ENCODE results near the gene SHROOM1. TPM values are rescaled to one million over a fixed set of nuclear protein-coding genes. Genes with fewer than 3 reads are reported as not detected.

SHROOM1 gene
- total RNA-seq, 2 experiments from 2014 or later = 0.21 to 0.64 TPM

DNA sequence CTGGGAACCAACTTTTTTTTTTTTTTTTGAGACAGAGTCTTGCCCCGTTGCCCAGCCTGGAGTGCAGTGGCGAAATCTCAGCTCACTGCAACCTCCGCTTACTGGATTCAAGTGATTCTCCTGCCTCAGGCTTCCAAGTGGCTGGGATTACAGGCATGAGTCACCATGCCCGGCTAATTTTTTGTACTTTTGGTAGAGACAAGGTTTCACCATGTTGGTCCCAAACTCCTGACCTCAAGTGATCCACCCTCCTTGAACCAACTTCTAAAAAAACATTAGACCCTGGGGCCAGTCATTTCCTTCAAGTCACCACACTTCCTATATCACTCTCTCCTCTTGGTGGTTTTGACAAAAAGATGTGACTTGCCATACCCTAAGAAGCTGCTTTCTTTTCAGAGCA is 10.9 kb upstream of the SHROOM1 start:
- H3K4me1 Mint-ChIP-seq (ENCODE audit: low read depth) = no peaks in the 10 kb centered on the region
- no peak overlapping the region for H3K27ac Mint-ChIP-seq

DNA sequence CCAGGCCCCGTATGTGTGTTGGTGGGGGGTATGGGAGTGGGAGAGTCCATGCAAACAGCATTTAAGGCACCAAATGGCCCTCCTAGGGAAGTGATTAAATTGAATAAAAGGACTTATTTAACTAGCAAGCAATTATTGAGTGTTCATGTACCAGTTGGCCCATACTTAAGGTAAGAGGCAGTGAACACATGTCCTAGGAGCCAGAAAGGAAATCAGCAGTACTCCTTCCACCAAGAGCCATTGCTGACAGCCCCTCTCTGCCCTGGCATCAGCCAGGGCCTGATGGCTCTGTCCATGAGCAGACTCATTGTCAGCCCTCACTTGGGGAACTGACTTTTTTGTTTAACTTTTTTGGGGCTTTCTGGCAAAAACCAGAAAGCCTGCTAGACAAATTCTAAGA is 10.4 kb upstream of the SHROOM1 start:
- Mint-ChIP-seq H3K27me3 (ENCODE audit: low read depth) (no peaks in the 10 kb centered on the region), H3K27ac (no peak overlapping the region), H3K4me3 (no peak overlapping the region), H3K9me3 (no peaks in the 10 kb centered on the region), H3K36me3 (ENCODE audit: low read depth) (no peaks in the 10 kb centered on the region), H3K4me1 (ENCODE audit: low read depth) (no peaks in the 10 kb centered on the region)
- CTCF ChIA-PET = interaction anchor here (1.7 kb wide), 1 partner anchor 12 kb away, joined by 3 read pairs; no protein-coding TSS in a partner anchor
- DNase-seq = no peak
- intact Hi-C loops (cut with micrococcal nuclease) = no loop called here

More for the DNA sequence above, 10.9 kb upstream of the SHROOM1 start:
- H3K27me3 Mint-ChIP-seq (ENCODE audit: low read depth) = no peaks in the 10 kb centered on the region
- no peaks in the 10 kb centered on the region for H3K36me3 Mint-ChIP-seq (ENCODE audit: low read depth)
- H3K4me3 Mint-ChIP-seq = no peak overlapping the region
- H3K9me3 Mint-ChIP-seq = no peaks in the 10 kb centered on the region
- no peak for DNase-seq
- intact Hi-C loops (cut with micrococcal nuclease) = no loop called here
- CTCF ChIA-PET = interaction anchor here (1.7 kb wide), 1 partner anchor 13 kb away, joined by 3 read pairs; no protein-coding TSS in a partner anchor

DNA sequence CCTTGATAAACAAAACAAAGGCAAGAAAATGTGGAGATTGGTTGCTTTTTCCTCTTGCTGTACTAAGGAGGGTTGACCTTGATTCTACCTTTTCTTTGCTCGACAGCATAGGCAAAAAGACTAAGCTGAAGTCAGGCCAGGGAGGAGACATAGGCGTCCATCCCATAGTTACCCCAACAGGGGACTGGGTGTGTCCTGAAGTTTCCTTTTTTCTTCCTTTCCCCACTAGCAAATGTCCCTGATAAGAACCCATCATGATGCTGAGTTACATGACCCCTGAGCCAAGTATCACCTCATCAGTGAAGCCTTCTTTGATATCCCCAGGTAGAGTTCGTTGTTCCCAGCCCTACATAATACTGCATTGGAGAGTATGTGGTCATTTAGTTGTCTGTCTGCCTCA is 9.9 kb upstream of the SHROOM1 start:
- Mint-ChIP-seq H3K4me3 (no peak overlapping the region), H3K27ac (no peak overlapping the region), H3K27me3 (ENCODE audit: low read depth) (no peaks in the 10 kb centered on the region), H3K36me3 (ENCODE audit: low read depth) (no peaks in the 10 kb centered on the region), H3K9me3 (no peaks in the 10 kb centered on the region), H3K4me1 (ENCODE audit: low read depth) (no peaks in the 10 kb centered on the region)
- intact Hi-C loops (cut with micrococcal nuclease) = no loop called here
- no peak for DNase-seq
- CTCF ChIA-PET = interaction anchor here (1.7 kb wide), 1 partner anchor 12 kb away, joined by 3 read pairs; no protein-coding TSS in a partner anchor

DNA sequence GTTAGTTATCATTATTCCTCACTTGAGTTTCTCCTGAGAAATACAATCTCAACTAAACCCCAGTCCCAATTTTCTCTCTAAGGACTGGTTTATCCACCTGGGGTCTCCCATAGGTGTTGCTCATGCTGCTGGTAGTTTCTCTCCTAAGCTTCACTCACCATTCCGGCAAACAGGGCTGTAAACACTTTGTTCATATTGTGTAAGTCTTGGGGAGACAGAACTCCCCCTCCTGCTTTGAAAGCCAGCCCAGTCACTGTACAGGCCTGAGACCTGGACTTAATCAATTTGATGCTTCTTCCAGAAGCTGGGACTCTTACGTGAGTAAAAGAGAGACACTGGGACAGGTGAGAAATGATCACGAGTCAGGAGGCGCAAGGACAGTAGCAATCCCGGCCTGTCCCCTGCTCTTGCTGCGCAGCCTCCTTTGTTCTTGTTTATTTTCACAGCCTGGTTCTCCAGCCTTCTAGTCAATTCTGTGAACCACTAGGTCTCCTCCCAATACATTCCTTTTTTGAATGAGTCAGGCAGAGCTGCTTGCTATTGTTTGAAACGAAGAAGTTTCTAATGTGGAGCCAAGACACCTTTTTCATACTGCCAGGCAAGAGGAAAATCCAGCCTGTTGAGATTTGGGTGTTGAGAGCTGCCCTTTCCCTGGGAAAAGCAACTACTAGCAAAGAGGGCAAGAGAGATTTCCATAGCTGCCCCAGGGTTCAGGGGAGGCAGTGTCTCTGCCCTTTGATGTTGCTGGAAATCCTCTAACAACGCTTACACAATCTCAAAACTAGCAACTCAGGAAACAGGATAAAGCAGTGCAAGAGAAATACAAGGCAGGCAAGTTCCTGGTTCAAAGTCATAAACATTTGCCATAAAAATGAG is 9.2 kb upstream of the SHROOM1 start:
- Mint-ChIP-seq H3K27ac (no peak overlapping the region), H3K4me3 (no peak overlapping the region), H3K36me3 (ENCODE audit: low read depth) (no peaks in the 10 kb centered on the region), H3K27me3 (ENCODE audit: low read depth) (no peaks in the 10 kb centered on the region), H3K4me1 (ENCODE audit: low read depth) (no peaks in the 10 kb centered on the region), H3K9me3 (no peaks in the 10 kb centered on the region)
- CTCF ChIA-PET = interaction anchor here (1.7 kb wide), 1 partner anchor 11 kb away, joined by 3 read pairs; no protein-coding TSS in a partner anchor
- DNase-seq = no peak
- intact Hi-C loops (cut with micrococcal nuclease) = no loop called here

DNA sequence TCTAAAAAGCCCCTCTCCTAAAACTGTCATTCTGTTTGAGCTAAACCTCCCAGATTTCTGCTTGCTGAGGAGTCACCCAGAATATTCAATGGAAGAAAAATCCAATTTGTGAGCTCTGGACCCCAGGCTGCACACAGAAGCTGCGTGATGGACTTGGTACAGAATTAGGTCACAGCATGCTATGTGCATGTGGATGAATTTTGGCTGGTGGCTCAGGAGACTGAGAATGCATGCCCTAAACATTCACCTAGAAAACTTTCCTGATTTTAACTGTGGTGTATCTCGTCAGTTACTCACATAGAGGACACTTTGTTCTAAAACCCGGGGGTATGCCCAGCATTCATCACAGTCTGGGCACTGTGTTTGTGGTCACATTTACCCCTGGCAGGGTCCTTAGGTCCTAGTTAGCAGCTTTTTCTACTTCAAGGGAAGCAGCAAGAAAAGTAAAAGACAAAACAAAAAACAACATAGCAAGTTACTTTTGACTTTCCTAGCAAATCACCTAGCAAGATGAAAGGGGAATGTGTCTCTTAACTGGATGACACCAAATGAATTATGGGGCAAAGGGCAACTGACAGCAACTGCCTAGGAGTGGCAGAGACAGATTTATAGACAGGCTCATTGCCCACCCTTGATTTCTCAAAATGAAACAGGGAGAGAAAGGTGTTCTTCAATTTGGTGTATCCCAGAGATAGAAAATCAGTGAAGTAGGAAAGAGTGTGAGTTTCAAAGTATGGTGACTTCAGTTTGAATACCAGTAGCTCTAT is 8.3 kb upstream of the SHROOM1 start:
- H3K27ac Mint-ChIP-seq = no peak overlapping the region
- no peaks in the 10 kb centered on the region for H3K36me3 Mint-ChIP-seq (ENCODE audit: low read depth)

DNA sequence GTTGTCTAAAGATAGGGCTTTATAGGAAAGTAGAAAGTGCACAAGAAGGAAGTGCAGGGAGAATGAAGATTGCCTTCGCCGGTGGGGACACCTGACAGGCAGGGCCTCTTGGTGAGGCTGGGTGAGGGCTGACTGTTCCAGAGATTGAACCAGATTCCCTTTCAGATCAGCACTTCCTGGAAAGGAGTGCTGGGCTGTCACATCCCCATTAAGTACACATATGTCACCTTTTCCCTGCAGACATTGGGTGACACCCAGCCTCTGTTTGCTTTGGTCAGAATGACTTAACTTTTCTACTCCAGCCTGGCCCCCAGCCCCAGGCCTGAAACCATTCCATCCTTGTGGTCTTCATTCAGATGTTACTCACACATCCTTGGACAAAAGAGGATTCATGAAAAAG is 7.4 kb upstream of the SHROOM1 start:
- Mint-ChIP-seq H3K4me1 (ENCODE audit: low read depth) (no peaks in the 10 kb centered on the region), H3K27me3 (ENCODE audit: low read depth) (no peaks in the 10 kb centered on the region), H3K4me3 (no peak overlapping the region), H3K9me3 (no peaks in the 10 kb centered on the region), H3K36me3 (ENCODE audit: low read depth) (no peaks in the 10 kb centered on the region), H3K27ac (no peak overlapping the region)
- DNase-seq = no peak
- intact Hi-C loops (cut with micrococcal nuclease) = no loop called here
- CTCF ChIA-PET = interaction anchor here (1.7 kb wide), 1 partner anchor 18 kb away, joined by 6 read pairs; no protein-coding TSS in a partner anchor

More for the DNA sequence above, 8.3 kb upstream of the SHROOM1 start:
- DNase-seq = no peak
- Mint-ChIP-seq H3K4me3 (no peak overlapping the region), H3K9me3 (no peaks in the 10 kb centered on the region), H3K27me3 (ENCODE audit: low read depth) (no peaks in the 10 kb centered on the region), H3K4me1 (ENCODE audit: low read depth) (no peaks in the 10 kb centered on the region)
- intact Hi-C loops (cut with micrococcal nuclease) = no loop called here
- CTCF ChIA-PET = interaction anchor here (1.7 kb wide), 1 partner anchor 19 kb away, joined by 6 read pairs; no protein-coding TSS in a partner anchor

DNA sequence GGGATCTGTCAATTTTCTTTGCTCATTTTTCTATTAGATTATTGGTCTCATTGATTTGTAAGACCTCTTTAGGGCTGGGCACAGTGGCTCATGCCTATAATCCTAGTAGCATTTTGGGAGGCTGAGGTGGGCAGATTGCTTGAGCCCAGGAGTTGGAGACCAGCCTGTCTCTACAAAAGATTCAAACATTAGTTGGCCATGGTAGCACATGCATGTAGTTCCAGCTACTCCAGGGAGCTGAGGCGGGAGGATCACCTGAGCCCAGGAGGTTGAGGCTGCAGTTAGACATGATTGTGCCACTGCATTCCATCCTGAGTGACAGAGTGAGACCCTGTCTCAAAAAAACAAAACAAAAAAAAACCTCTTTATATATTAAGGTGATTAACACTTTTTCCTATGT is 6.4 kb upstream of the SHROOM1 start:
- intact Hi-C loops (cut with micrococcal nuclease) = no loop called here

DNA sequence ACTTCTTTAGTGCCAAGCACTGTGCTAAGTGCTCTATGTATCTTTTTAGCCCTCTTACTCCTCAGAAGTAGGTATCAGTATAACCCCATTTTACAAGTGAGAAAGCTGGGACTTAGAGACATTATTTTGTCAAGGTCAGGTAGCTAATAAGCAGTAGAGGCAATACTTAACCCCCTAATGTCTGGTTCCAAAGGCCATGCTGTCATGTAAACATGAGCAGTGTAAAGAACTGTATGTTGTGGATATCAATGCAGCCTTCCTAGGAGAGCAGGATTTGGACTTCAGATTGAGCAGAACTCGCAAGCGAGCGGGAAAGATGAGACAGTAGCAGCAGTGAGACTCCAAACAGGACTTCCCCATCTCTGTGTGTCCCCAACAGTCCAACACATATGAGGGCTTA is 3.6 kb upstream of the SHROOM1 start:
- H3K4me3 Mint-ChIP-seq = no peak overlapping the region
- no peak for DNase-seq
- no peak overlapping the region for H3K27ac Mint-ChIP-seq
- peaks cover 19% of the 10 kb centered on the region for H3K27me3 Mint-ChIP-seq (ENCODE audit: low read depth)
- CTCF ChIA-PET = interaction anchor here (1.5 kb wide), 1 partner anchor 10 kb away, joined by 8 read pairs; no protein-coding TSS in a partner anchor
- no peaks in the 10 kb centered on the region for H3K9me3 Mint-ChIP-seq
- H3K4me1 Mint-ChIP-seq (ENCODE audit: low read depth) = peaks cover 4% of the 10 kb centered on the region
- intact Hi-C loops (cut with micrococcal nuclease) = no loop called here
- H3K36me3 Mint-ChIP-seq (ENCODE audit: low read depth) = no peaks in the 10 kb centered on the region

More for the DNA sequence above, 6.4 kb upstream of the SHROOM1 start:
- DNase-seq = no peak
- Mint-ChIP-seq H3K27me3 (ENCODE audit: low read depth) (peaks cover 3% of the 10 kb centered on the region), H3K9me3 (no peaks in the 10 kb centered on the region), H3K27ac (no peak overlapping the region), H3K36me3 (ENCODE audit: low read depth) (no peaks in the 10 kb centered on the region), H3K4me1 (ENCODE audit: low read depth) (no peaks in the 10 kb centered on the region), H3K4me3 (no peak overlapping the region)
- CTCF ChIA-PET = interaction anchor here (1.7 kb wide), 1 partner anchor 17 kb away, joined by 6 read pairs; no protein-coding TSS in a partner anchor

DNA sequence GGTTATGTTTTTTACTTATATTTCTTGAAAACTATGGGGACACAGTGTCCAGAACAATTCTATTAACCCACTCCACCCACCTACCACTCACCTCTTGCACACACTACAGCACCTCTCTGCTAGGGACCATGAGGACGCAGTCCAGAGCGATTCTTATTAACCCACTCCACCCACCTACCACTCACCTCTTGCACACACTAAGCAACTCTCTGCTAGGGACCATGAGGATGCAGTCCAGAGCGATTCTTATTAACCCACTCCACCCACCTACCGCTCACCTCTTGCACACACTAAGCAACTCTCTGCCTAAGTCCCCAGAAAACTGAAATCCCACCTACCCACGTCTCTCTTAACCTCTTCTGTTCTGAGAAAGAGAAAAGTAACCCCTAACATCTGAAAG is 2.2 kb upstream of the SHROOM1 start:
- no peak for DNase-seq
- peaks cover 31% of the 10 kb centered on the region for H3K27me3 Mint-ChIP-seq (ENCODE audit: low read depth)
- intact Hi-C loops (cut with micrococcal nuclease) = no loop called here
- H3K4me3 Mint-ChIP-seq = no peak overlapping the region
- CTCF ChIA-PET = interaction anchor here (1.0 to 4.6 kb wide), 2 partner anchors 13 to 121 kb away, joined by 5 to 45 read pairs; no protein-coding TSS in a partner anchor
- no peak overlapping the region for H3K27ac Mint-ChIP-seq
- H3K36me3 Mint-ChIP-seq (ENCODE audit: low read depth) = no peaks in the 10 kb centered on the region
- no peaks in the 10 kb centered on the region for H3K9me3 Mint-ChIP-seq
- peaks cover 4% of the 10 kb centered on the region for H3K4me1 Mint-ChIP-seq (ENCODE audit: low read depth)

DNA sequence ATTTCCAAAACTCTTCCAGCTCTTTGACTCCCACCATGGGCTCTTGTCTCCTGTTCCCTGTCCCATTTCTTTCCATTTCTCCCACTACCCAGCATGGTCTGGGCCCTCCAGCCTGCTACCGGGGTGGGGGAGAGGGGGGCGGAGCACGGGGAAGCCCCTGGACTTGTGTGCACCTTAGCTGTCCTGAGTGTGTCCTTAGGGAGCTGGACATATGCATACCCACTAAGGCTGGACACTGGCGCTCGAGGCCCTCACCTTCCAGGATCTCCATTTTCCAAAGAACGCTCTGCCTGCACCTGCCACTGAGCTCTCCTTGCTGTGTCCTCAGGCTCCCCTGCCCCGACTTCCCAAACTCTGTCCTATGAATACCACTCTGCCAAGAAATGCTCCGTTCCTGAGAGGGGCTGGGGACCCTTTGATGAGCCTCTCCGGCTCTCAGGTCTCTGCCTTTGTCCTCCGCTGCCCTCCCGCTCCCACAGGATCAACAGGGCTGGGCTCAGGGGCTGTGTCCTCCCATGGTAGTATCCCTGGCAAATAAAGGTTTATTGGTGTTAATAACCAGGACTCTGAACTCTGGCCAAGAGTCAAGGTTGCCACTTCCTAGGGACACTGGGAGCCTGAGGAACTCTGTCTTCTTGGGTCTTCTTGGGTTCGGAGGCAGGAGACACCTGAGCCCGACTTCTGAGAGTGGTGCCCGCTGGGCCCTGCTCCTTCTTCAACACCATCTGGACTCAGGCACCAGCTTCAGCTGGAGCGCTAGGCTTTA is 831 bp upstream of the SHROOM1 start:
- DNase-seq = no peak
- Mint-ChIP-seq H3K9me3 (no peaks in the 10 kb centered on the region), H3K4me1 (ENCODE audit: low read depth) (peaks cover 4% of the 10 kb centered on the region), H3K27me3 (ENCODE audit: low read depth) (peaks cover 43% of the 10 kb centered on the region), H3K36me3 (ENCODE audit: low read depth) (no peaks in the 10 kb centered on the region), H3K27ac (no peak overlapping the region), H3K4me3 (peak overlapping the region; percentile 62)
- CTCF ChIA-PET = interaction anchor here (1.1 to 4.6 kb wide), 3 partner anchors 12 to 53 kb away, joined by 3 to 45 read pairs (median 4); no protein-coding TSS in a partner anchor
- intact Hi-C loops (cut with micrococcal nuclease) = no loop called here

DNA sequence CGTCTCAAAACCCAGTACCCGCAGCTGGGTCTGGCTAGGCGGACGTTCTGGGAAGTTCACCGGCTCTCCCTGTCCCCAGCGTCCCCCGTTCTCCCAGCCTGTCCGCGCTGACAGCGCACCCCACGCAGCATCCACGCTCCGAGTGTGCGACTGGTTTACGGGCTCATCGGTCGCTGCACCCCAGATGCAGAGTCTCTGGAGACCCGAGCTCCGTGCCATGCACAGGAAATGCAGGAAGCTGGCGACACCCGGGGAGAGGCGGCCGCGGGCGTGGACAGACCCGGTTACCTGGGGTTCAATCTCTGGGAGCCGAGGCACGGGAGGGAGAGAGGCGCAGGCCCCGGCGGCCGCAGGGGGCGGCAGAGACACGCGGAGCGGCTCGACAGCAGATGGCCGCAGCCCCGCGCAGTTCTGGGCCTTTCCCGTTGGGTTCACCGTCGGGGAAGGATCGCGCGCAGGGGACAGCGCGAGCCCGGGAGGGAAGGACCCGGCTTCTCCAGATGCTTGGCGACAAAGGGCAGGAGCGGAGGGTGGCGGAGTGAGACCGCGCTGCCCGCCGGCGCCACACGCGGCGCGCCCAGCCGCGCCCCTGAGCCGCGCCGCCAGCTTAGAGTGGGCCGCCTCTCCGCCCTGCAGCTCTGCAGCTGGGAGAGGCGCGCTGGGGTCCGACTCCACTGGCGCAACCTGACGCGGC is 558 bp downstream of the SHROOM1 start:
- Mint-ChIP-seq H3K27me3 (ENCODE audit: low read depth) (peaks cover 50% of the 10 kb centered on the region), H3K27ac (no peak overlapping the region)

More for the DNA sequence above, 558 bp downstream of the SHROOM1 start:
- Mint-ChIP-seq H3K36me3 (ENCODE audit: low read depth) (no peaks in the 10 kb centered on the region), H3K4me3 (peak overlapping the region; percentile 79), H3K4me1 (ENCODE audit: low read depth) (peaks cover 4% of the 10 kb centered on the region), H3K9me3 (no peaks in the 10 kb centered on the region)
- peak; percentile 79 for DNase-seq
- CTCF ChIA-PET = interaction anchor here (0.7 to 4.6 kb wide), 10 partner anchors 10 to 234 kb away, joined by 3 to 45 read pairs (median 4); partner anchors contain the start of gene SOWAHA
- intact Hi-C loops (cut with micrococcal nuclease) = loop anchor here (1.0 kb wide), 3 partner anchors 36 to 222 kb away; partner anchors contain the start of genes GDF9, HSPA4 and UQCRQ

Data from activated naive CD4-positive, alpha-beta T cell treated with anti-CD3 and anti-CD28 coated beads for 36 hours (primary cell).